T-cell (primary cell): ENCODE results near the gene CRABP2. TPM values are rescaled to one million over a fixed set of nuclear protein-coding genes. Genes with fewer than 3 reads are reported as not detected.
A peak's percentile ranks its signal among the peaks of the same experiment; 100 is the strongest.

ENCODE experiments used
- ATAC-seq, 4 experiments: fragments of 200-7000 bp in 3 of 4; fragments of 150-1000 bp in 1 of 4; cut with Tn5 transposase; replicated peaks in 1 of 4; 1 replicate in 3 of 4; 2 replicates in 1 of 4; pipeline ENCODE4 v1.10.0; 2021; ENCODE audit warnings: moderate library complexity in 3 of 4, mild to moderate bottlenecking in 2 of 4, moderate number of reproducible peaks in 1 of 4
- CTCF ChIA-PET, 2 donors: fragments of 300-600 bp; sonication (Branson Sonifier 250); formaldehyde crosslinking; loops; one replicate each; lab custom pipeline; 2022; ENCODE audit warnings: antibody characterized with exemption in 2 of 2; lab: Charles Lee
- POLR2A ChIA-PET, 2 donors: fragments of 300-600 bp; sonication (Branson Sonifier 250); formaldehyde crosslinking; loops; one replicate each; lab custom pipeline; 2022; ENCODE audit warnings: antibody characterized with exemption in 2 of 2; lab: Charles Lee
- DNase-seq, 35 experiments: peaks; one replicate each; pipeline versions ENCODE4 v3.0.0 to v3.0.0-alpha.2; 2013 to 2023
- H3K27ac ChIP-seq: one replicate; pipeline ENCODE4 v1.5.1; 2013; ENCODE audit warnings: low read length
- H3K27me3 ChIP-seq, 2 experiments: replicated peaks in 1 of 2; 1 replicate in 1 of 2; 2 replicates in 1 of 2; pipeline versions ENCODE4 v1.6.1 to v1.7.0; 2013; ENCODE audit warnings: low read length in 1 of 2, mixed read lengths in 1 of 2; ENCODE audit not compliant: control insufficient read depth in 2 of 2, insufficient read depth in 2 of 2; ENCODE audit errors: extremely low read depth in 1 of 2
- H3K36me3 ChIP-seq, 2 donors: 1 replicate in 1 of 2; 2 replicates in 1 of 2; pipeline versions ENCODE4 v1.6.1 to v1.7.0; 2013; ENCODE audit warnings: low read length in 1 of 2; ENCODE audit not compliant: control insufficient read depth in 2 of 2, insufficient read depth in 1 of 2; ENCODE audit errors: extremely low read depth in 1 of 2
- H3K4me1 ChIP-seq, 2 experiments: 1 replicate in 1 of 2; 2 replicates in 1 of 2; pipeline versions ENCODE4 v1.6.1 to v1.7.0; 2013; ENCODE audit warnings: low read length in 2 of 2, mixed read lengths in 1 of 2; ENCODE audit not compliant: insufficient read depth in 2 of 2, control insufficient read depth in 1 of 2; ENCODE audit errors: extremely low read depth in 1 of 2
- H3K4me3 ChIP-seq, 2 donors: 1 replicate in 1 of 2; 2 replicates in 1 of 2; pipeline versions ENCODE4 v1.5.1 to v1.7.0; 2013; ENCODE audit warnings: mild to moderate bottlenecking in 2 of 2, low read length in 1 of 2, moderate library complexity in 1 of 2; ENCODE audit not compliant: control insufficient read depth in 1 of 2; ENCODE audit errors: extremely low read depth in 1 of 2
- H3K9me3 ChIP-seq: 2 replicates; pipeline ENCODE4 v1.7.0; 2013
- H3K27ac Mint-ChIP-seq, 2 donors: one replicate each; pipeline ENCODE4 v1.8.0; 2020 to 2021; ENCODE audit warnings: mild to moderate bottlenecking in 2 of 2, mixed read lengths in 2 of 2
- H3K27me3 Mint-ChIP-seq, 2 donors: one replicate each; pipeline ENCODE4 v1.8.0; 2021 to 2022; ENCODE audit warnings: mixed read lengths in 2 of 2
- H3K36me3 Mint-ChIP-seq: one replicate; pipeline ENCODE4 v1.8.0; 2021; ENCODE audit warnings: mixed read lengths
- H3K4me1 Mint-ChIP-seq, 3 donors: one replicate each; pipeline ENCODE4 v1.8.0; 2020 to 2022; ENCODE audit warnings: mixed read lengths in 3 of 3, mild to moderate bottlenecking in 1 of 3
- H3K4me3 Mint-ChIP-seq, 3 donors: one replicate each; pipeline ENCODE4 v1.8.0; 2020 to 2022; ENCODE audit warnings: mild to moderate bottlenecking in 3 of 3, mixed read lengths in 3 of 3, moderate library complexity in 3 of 3
- H3K9me3 Mint-ChIP-seq, 3 donors: one replicate each; pipeline ENCODE4 v1.8.0; 2020 to 2022; ENCODE audit warnings: mixed read lengths in 3 of 3
- WGBS: methylation state at CpG from one replicate; pipeline ENCODE4 v1.1.5; 2013; ENCODE audit warnings: missing lambda C conversion rate; ENCODE audit not compliant: insufficient coverage; 5-methylcytosine and 5-hydroxymethylcytosine counted together
- total RNA-seq, 35 experiments: library from RNA in 6 of 35; stranded (reverse) in 6 of 35; fragments of 120-200 nt in 1 of 35; gene quantifications; one replicate each; pipeline versions ENCODE4 v1.2.1 to v1.2.4 and lab custom pipeline; 2013 to 2026

Gene CRABP2
- total RNA-seq, 5 donors from 2014 or later (not counting 1 experiment from before 2014, with no cell fraction given), result 0.76 to 3.6 (median 1.6) TPM

DNA sequence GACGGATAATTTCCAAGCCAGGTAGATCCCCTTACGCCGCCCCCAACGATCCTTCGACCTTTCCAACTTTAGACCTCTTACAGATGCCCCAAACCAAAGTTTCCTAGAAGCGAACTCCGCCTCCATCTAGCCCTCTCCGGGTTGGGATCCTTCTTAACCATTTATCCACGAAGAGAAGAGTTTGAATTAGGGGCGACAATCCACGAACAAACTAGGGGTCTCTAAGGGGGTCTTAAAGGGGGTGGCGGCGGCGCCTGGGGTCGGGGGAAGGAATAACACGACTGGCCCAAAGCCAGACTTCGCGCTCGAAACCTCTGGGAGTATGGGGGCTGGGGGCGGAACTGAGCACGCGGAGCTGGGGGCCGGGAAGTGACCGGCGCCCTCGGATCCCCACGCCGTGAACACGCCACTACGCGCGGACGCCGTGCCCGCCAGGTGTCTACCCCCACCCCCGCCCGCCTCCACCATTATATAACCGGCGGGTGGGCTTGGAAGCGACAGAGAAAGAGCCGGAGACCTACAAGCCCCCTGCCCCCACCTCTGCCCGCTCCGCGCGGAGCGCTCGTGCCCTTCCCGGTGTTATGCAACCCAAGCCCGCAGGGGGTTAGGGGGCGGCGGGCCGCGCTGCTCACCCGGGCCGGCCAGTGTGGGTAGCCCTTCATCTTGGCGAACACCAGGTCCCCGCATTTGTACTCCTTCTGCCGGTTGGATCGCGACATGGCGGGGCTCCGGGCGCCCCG is 45.5 kb upstream of the CRABP2 start:
- Mint-ChIP-seq H3K9me3 (no peaks in the 10 kb centered on the region), H3K36me3 (peaks cover 1% of the 10 kb centered on the region), H3K4me3 (peak overlapping the region; percentile 91 to 93 (median 92)), H3K27me3 (no peaks in the 10 kb centered on the region), H3K4me1 (peaks cover 60 to 70% (median 66%) of the 10 kb centered on the region in 3 donors), H3K27ac (peak overlapping the region; percentile 97 to 98)
- peak overlapping the region; percentile 68 for H3K27ac ChIP-seq
- peak overlapping the region; percentile 91 to 94 for H3K4me3 ChIP-seq
- no peaks in the 10 kb centered on the region for H3K27me3 ChIP-seq
- ATAC-seq (peak; percentile 32 to 37 (median 34)), DNase-seq (peak in 18 of 35 experiments; percentile 10 to 56 (median 29))
- no peaks in the 10 kb centered on the region for H3K36me3 ChIP-seq
- POLR2A ChIA-PET, result interaction anchor here (1.2 to 1.8 kb wide), 2 partner anchors 10 to 22 kb away, joined by 3 to 8 read pairs; partner anchors contain the start of genes ISG20L2 (in 1 of the 2), METTL25B (in 1 of the 2) and MRPL24 (in 1 of the 2)
- CTCF ChIA-PET, result interaction anchor here in 1 of 2 donors (0.9 to 3.9 kb wide), 3 partner anchors 9 to 23 kb away, joined by 6 to 40 read pairs (median 14); partner anchors contain the start of genes ISG20L2, METTL25B and MRPL24
- peaks cover 45 to 59% of the 10 kb centered on the region in 2 experiments for H3K4me1 ChIP-seq
- H3K9me3 ChIP-seq, result no peaks in the 10 kb centered on the region
- WGBS, result under 1% methylated on average over 36 of the region's 64 CpGs

DNA sequence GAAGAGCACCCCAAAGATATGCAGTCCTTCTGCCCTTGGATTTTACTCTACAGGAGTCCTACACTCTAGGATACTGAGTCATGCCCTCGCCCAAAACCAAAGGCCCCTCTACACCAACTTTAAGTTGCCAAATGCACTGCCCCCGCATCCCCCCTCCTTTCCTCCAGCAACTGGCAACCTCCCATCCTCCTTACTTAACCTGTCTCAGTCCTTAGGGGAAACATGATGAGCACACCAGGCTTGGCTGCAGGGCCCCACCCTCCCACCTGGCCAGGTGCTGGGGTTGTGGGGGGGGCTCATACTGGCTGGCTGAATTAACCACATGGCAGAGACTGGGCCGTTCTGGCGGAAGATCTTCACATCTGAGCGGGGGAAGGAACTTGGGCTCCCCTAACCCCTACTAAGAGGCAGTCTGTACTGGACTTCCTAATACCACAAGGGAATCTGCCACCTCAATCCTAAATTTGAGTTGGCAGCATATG is 44.8 kb upstream of the CRABP2 start:
- 0% methylated on average over 2 of the region's 5 CpGs for WGBS
- ChIA-PET POLR2A (no interaction called here), CTCF (interaction anchor here in 1 of 2 donors (3.9 kb wide), 1 partner anchor 23 kb away, joined by 40 read pairs; the partner anchor contains the start of genes ISG20L2 and METTL25B)
- Mint-ChIP-seq H3K27ac (peak overlapping the region; percentile 97 to 98), H3K27me3 (no peaks in the 10 kb centered on the region), H3K36me3 (peaks cover 8% of the 10 kb centered on the region), H3K4me1 (peaks cover 66 to 72% (median 72%) of the 10 kb centered on the region in 3 donors), H3K9me3 (no peaks in the 10 kb centered on the region), H3K4me3 (peak overlapping the region; percentile 91 to 93 (median 92))
- H3K27me3 ChIP-seq, result no peaks in the 10 kb centered on the region
- ATAC-seq, result no peak
- H3K27ac ChIP-seq, result peak overlapping the region; percentile 68
- peaks cover 47 to 60% of the 10 kb centered on the region in 2 experiments for H3K4me1 ChIP-seq
- peak in 7 of 35 experiments; percentile 10 to 44 (median 26) for DNase-seq
- no peaks in the 10 kb centered on the region for H3K9me3 ChIP-seq
- H3K36me3 ChIP-seq, result peaks cover 0 to 1% of the 10 kb centered on the region in 2 donors
- H3K4me3 ChIP-seq, result peak overlapping the region; percentile 91 to 94

DNA sequence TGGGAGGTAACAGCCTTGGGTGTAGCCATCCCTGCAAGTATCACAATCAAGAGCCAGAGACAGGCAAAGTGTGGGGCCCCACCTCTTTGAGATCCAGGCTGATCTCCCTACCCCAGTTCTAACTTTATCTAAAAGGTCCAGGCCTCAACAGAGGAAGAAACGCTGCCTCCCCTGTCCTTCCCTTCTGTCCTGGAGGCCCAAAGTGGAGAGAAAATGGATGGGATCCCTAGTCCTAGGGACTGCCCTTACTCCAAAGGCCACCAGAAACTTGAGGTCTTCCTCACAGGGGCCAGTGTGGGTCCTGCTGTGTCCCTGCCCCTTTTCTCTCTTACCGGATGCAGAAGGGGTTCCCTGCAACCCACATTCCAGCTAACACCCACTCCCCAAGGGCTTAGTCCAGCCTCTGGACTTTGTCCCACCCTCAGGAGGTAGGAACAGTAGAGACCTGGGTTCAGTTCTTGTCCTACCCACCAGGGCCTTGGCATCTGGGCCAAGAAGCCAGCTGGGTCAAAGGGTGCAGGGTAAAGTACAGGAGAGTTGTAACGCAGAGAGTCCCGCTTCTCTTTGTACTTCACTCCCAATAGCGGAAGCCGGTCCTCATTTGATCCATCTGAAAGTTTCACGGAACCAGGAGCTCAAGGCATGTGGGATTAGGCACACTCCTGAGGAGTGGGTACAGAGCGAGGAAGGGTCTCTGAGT is 44.2 kb upstream of the CRABP2 start:
- no CpG with 5 or more reads among the region's 8 CpGs for WGBS

DNA sequence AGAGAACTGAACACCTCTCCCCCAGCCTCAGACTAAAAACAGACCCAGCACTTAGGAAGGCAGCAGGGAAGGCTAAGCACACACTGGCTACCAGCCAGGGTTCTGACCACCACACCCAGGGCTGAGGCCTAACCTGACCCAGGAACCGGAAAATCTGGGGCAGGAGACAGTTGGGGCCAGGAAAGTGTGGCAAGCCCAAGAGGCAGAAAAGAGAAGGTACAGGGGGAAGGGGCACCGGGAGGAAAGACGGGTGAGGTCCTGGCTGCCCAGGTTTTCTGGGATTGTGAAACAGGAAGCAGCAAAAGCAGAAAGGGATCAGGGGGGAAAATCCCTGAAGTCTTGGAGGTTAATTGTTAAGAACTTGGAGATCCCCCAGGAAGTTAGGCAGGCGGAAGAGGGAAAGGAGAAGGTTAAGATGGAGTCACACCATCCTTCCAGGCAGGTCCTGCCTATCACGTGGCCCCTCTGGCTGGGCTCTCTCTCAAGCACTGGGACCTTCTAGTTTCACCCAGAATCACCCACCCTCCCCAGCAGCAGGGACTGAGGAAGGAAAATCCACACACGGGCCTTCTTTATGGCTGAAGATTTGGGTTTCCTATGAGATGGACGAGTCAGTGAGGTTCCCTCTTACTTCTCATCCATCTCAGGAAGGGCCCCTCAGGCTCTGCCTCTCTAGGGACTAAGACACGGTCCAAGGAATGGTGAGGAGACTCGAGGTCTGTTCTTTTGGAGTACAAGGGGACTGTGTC is 43.5 kb upstream of the CRABP2 start:
- Histone ChIP-seq H3K4me3 (peak overlapping the region; percentile 44 to 94), H3K4me1 (peaks cover 47 to 60% of the 10 kb centered on the region in 2 experiments), H3K27me3 (no peaks in the 10 kb centered on the region), H3K9me3 (no peaks in the 10 kb centered on the region), H3K27ac (peak overlapping the region; percentile 68), H3K36me3 (peaks cover 7 to 13% of the 10 kb centered on the region in 2 donors)
- H3K27me3 Mint-ChIP-seq, result no peaks in the 10 kb centered on the region
- peak overlapping the region; percentile 91 to 93 (median 92) for H3K4me3 Mint-ChIP-seq
- 27% methylated on average over 4 of the region's 9 CpGs for WGBS
- H3K4me1 Mint-ChIP-seq, result peaks cover 65 to 69% (median 68%) of the 10 kb centered on the region in 3 donors
- H3K27ac Mint-ChIP-seq, result peak overlapping the region; percentile 97 to 98
- no peak for ATAC-seq
- peaks cover 13% of the 10 kb centered on the region for H3K36me3 Mint-ChIP-seq
- POLR2A ChIA-PET, result no interaction called here
- H3K9me3 Mint-ChIP-seq, result no peaks in the 10 kb centered on the region
- CTCF ChIA-PET, result no interaction called here
- peak in 1 of 35 experiments; percentile 37 for DNase-seq

More for the DNA sequence above, 44.2 kb upstream of the CRABP2 start:
- no peaks in the 10 kb centered on the region for H3K27me3 Mint-ChIP-seq
- DNase-seq (no peak), ATAC-seq (no peak)
- Histone ChIP-seq H3K36me3 (peaks cover 3 to 8% of the 10 kb centered on the region in 2 donors), H3K27ac (peak overlapping the region; percentile 68), H3K4me1 (peaks cover 47 to 60% of the 10 kb centered on the region in 2 experiments), H3K4me3 (peak overlapping the region; percentile 91 to 94), H3K27me3 (no peaks in the 10 kb centered on the region), H3K9me3 (no peaks in the 10 kb centered on the region)
- H3K36me3 Mint-ChIP-seq, result peaks cover 10% of the 10 kb centered on the region
- POLR2A ChIA-PET, result no interaction called here
- CTCF ChIA-PET, result interaction anchor here in 1 of 2 donors (3.9 kb wide), 1 partner anchor 22 kb away, joined by 40 read pairs; the partner anchor contains the start of genes ISG20L2 and METTL25B
- H3K4me3 Mint-ChIP-seq, result peak overlapping the region; percentile 91 to 93 (median 92)
- H3K9me3 Mint-ChIP-seq, result no peaks in the 10 kb centered on the region
- H3K27ac Mint-ChIP-seq, result peak overlapping the region; percentile 97 to 98
- H3K4me1 Mint-ChIP-seq, result peaks cover 65 to 70% (median 69%) of the 10 kb centered on the region in 3 donors

DNA sequence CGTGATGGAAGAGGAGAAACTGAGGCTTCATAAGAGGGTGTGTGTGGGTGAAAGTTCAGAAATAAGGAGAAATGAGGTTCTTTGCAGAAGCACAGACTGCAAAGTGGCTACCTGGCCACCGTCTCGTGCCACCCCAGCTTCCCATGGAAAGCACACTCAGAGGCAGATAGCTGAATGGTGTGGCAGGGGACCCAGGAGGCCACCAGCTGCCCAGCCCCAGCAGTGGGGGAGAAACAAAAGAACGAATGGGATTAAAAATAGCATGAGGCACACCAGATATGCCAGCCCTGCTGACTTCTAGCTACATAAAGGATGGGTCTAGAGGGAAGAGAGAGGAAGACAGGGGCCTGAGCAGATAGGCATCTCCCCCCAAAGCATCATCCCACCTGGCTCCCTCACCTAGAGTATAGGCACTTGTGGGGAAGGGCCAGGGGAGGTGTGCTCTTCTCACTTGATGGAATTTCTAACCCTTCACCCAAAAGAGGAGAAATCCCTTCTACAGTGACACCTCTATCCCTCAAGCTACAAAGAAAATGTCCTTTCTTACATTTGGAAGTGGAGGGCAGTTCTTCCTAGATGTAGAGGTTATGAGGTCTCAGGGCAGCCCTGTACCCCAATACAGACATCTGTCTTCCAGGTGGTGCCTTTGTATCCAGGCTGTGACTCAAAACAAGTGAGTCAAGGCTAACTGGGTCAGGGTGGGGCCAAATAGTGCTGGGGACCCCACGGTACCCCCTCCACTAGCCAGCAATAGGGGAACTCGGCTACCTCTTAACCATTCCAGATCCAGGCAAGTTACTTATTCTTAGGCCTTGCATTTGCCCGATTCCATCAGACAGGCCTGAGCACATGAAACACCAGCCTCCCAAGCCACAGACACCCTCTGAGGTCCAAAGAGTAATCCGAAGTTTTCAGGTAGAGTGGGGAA is 42.6 kb upstream of the CRABP2 start:
- Histone ChIP-seq H3K4me3 (peak overlapping the region; percentile 66 to 94), H3K9me3 (no peaks in the 10 kb centered on the region), H3K36me3 (peaks cover 13 to 21% of the 10 kb centered on the region in 2 donors), H3K4me1 (peaks cover 46 to 59% of the 10 kb centered on the region in 2 experiments), H3K27me3 (no peaks in the 10 kb centered on the region), H3K27ac (peak overlapping the region; percentile 68)
- ChIA-PET CTCF (interaction anchor here (0.6 to 1.2 kb wide), 4 partner anchors 19 to 101 kb away, joined by 3 to 10 read pairs (median 4); partner anchors contain the start of genes ISG20L2 (in 1 of the 2) and METTL25B (in 1 of the 2)), POLR2A (no interaction called here)
- Mint-ChIP-seq H3K4me1 (peaks cover 61 to 63% (median 62%) of the 10 kb centered on the region in 3 donors), H3K4me3 (peak overlapping the region; percentile 91 to 93 (median 92)), H3K9me3 (no peaks in the 10 kb centered on the region), H3K27me3 (no peaks in the 10 kb centered on the region), H3K36me3 (peaks cover 19% of the 10 kb centered on the region), H3K27ac (peak overlapping the region; percentile 97 to 98)
- DNase-seq (peak in 1 of 35 experiments; percentile 25), ATAC-seq (no peak)
- 13% methylated on average over 4 of the region's 8 CpGs for WGBS
